ENCODE measurements around the gene REV3L.
A peak's percentile ranks its signal among the peaks of the same experiment; 100 is the strongest.
"Not testable (repeated sequence)": the region's sequence is repeated elsewhere in the genome, so short reads cannot be mapped to it uniquely, and the experiment has no call there.

REV3L gene, protein sequence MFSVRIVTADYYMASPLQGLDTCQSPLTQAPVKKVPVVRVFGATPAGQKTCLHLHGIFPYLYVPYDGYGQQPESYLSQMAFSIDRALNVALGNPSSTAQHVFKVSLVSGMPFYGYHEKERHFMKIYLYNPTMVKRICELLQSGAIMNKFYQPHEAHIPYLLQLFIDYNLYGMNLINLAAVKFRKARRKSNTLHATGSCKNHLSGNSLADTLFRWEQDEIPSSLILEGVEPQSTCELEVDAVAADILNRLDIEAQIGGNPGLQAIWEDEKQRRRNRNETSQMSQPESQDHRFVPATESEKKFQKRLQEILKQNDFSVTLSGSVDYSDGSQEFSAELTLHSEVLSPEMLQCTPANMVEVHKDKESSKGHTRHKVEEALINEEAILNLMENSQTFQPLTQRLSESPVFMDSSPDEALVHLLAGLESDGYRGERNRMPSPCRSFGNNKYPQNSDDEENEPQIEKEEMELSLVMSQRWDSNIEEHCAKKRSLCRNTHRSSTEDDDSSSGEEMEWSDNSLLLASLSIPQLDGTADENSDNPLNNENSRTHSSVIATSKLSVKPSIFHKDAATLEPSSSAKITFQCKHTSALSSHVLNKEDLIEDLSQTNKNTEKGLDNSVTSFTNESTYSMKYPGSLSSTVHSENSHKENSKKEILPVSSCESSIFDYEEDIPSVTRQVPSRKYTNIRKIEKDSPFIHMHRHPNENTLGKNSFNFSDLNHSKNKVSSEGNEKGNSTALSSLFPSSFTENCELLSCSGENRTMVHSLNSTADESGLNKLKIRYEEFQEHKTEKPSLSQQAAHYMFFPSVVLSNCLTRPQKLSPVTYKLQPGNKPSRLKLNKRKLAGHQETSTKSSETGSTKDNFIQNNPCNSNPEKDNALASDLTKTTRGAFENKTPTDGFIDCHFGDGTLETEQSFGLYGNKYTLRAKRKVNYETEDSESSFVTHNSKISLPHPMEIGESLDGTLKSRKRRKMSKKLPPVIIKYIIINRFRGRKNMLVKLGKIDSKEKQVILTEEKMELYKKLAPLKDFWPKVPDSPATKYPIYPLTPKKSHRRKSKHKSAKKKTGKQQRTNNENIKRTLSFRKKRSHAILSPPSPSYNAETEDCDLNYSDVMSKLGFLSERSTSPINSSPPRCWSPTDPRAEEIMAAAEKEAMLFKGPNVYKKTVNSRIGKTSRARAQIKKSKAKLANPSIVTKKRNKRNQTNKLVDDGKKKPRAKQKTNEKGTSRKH (N-terminal part only)

DNA sequence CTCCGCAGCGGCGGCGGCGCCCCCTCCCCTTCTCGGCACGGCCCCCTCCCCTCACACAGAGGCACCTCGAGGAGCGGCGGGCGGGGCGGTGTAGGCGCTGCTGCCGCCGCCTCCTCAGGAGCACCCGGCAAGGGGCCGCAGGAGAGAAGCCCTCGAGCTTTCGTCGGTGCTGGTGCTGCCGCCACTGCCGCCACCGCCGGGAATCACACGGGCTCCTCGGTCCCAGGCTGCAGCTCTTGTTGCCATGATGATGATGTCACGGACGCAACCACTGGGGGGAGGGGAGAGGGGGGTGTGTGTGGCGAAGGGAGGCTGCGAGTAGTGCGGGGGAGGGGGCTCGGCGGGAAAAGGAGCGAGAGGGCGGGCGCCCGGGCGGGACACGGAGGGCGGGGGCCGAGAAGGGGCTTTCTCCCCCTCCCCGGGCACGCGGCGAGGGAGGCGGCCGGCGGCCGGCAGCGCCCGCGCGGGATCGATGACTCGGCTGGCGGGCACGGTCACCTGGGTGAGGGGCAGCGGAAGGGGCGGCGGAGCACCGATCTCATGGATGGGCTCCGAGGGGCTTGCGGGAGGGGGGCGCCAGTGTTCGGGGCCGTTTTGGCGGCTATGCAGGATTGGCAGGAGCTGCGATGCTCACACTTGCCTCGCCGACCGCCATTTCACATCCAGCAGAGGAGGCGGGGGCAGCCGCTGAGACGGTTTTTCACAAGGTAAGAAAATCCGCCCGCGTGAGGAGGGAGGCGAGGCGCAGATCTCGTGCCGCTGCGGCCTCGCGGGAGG is at the start of gene REV3L:
REV3L (minus strand) TSS at position 260 of the 777 bp plus-strand sequence. CDS start 330 bp downstream, outside the sequence.
- DNase-seq (ENCODE audit: low read depth in 2 of 2): peak; percentile 66 to 79

DNA sequence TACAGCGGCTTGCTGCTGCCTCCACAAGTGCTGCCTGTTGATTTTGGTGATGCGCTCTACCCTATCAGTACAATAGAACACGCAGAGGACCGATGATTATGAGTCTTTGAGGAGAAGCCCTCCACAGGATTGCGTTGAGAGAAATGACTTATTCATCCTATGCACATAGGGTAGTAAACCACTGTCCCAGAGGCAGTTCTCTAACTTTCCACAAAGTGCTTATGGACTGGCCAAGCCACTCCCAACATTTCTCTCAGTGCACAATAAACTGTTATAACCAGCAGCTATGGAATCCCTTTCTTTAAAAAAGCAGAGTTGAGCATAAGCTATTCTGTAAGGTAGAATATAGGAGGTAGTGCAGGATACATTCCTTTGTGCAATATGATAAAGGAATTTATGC is 48.2 kb upstream of the REV3L start:
- no peak for DNase-seq (ENCODE audit: low read depth in 2 of 2)

DNA sequence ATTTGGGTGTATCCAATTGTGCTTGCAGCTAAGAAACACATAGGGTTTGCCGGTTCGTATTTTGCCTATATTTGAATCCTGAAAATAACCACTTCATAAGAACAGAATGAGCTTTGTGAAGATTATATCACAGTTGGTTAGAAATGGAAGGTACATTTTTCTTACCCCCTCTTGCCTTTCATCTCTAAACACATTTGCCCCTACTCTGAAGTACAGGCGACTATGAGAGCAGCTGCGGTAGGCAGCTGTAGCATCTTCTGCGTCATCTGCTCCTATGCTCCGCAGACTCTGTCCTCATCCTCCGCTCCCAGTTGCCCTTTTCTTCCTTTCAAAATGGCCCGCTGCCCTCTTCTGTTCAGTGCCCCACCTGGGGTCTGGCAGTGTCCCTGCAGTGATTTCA is 47.6 kb upstream of the REV3L start:
- no peak for DNase-seq (ENCODE audit: low read depth in 2 of 2)

DNA sequence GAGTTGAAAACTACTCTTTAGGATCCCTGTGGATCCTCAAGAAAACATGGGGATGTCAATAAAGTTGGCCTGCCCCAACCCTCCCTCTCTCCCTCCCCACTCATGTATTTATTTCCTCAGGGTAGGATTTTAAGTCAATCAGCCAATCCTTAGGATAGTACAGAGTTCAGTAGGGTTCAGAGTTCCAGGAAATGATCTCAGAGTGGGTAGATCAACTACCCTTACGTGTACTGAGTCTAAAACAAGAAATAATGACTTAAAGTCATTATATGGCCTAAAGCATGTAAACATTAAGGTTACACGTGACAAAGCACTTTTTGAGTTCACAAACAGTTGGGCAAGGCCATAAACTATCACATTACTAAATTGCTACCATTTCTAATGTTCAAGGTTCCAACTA is 47.2 kb upstream of the REV3L start:
- DNase-seq (ENCODE audit: low read depth in 2 of 2): no peak

DNA sequence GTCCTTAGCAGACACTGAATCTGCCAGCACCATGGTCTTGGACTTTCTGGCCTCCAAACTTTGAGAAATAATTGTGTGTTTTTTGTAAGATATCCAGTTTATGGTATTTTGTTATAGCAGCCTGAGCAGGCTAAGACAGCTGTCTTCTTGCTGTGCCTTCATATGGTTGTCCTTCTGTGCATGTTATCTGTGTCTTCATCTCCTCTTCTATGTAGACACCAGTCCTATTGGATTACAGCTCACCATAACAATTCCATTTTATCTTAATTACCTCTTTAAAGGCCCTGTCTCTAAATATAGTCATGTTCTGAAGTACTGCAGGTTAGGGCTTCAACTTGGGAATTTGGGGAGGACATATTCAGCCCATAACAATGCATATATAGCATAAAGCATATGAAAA is 44.3 kb upstream of the REV3L start:
- DNase-seq (ENCODE audit: low read depth in 2 of 2): no peak

DNA sequence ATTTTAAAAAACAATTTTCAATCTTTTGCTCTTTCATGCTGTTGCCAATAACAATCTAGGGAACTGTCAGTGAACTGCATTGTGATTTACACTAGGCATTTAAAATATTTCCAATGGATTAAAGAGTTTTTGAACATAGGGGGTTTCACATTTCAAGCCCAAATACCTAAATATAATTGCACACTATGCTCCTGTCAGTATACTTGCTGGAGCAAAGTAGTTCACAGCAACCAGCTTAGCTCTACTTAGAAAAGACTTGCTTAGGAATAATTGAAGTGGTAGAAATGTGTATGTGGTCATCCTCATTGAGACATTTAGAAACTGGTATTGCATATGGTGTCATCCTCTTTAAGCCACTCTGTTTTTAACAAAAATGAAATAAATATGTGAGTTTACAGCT is 41.7 kb upstream of the REV3L start:
- DNase-seq (ENCODE audit: low read depth in 2 of 2): no peak

DNA sequence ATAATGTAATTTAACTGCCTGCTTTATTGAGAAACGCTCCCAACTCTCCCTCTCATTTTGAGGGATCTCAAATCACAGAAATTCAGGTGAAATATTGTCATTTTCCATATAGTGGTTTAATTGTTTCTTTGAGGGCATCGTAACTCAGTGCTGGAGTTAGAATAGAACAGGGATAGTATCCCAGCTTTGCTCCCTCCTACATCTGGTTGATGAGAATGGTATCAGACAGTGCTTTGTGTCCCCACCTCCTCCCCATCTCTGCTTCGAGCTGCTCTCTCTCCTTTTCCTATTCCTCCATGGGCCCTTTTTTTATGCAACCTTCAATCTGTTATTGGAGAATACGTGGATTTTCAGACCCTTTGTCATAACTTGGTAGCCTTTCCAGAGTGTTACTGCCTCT is 41.2 kb upstream of the REV3L start:
- no peak for DNase-seq (ENCODE audit: low read depth in 2 of 2)

DNA sequence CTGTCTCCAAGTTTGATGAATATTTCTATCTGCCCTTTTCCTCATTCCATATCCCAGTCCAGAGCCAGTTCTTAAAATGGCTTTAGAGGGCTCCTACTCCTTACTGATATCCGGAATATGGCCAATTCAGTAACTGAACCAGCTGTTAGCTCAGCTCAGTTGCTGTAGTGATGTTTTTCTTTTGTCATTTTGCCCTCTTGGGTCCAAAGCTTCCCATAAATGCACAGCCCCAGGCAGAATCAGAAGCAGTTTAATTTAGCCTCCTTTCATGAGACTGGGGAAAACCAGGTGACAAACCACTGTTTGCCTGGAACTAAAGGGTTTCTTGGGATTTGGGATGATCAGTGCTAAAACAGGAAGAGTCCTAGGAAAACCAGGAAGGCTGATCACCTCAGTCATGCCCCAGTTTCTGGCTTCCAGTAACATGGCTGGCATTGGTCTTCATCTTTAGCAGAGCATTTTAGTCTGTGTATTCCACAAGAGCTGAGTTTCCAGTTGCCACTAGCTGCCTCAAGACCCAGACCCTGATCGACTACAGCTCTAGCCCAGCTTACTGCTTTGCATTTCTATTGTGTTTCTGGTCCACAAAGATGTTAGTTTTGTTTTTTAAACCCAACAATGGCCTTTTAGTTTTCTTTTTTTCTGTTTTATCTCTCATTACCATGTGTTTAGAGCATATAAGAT is 40.6 kb upstream of the REV3L start:
- no peak for DNase-seq (ENCODE audit: low read depth in 2 of 2)

DNA sequence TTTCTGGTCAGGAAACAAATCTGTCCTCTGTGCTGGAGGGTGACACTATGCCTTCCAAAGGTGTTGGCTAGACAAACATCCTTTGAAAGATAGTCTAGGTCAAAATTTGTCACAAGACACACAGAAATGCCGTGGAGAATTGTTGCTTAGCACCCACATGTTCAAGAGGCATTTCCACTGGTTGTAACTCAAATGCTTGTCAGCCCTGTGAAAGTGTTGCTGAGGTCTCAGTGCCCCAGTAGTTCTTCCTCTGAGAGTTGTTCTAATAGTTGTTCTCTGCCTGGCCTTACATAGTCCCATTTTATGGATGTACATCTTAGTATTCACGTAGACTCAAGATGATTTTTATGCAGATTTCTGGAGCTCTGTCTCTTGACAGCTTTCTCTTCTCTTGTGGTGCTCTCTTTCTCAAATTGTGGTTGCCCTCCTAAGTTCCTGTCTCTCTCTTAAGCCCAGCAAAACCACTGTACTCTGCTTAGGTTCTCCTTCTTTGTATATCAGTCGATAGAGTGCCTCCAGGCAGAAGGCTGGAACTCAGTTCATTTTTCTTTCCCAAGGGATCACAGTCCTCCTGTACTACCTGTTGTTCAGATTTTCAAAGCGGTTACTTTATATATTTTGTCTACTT is 39.5 kb upstream of the REV3L start:
- no peak for DNase-seq (ENCODE audit: low read depth in 2 of 2)

DNA sequence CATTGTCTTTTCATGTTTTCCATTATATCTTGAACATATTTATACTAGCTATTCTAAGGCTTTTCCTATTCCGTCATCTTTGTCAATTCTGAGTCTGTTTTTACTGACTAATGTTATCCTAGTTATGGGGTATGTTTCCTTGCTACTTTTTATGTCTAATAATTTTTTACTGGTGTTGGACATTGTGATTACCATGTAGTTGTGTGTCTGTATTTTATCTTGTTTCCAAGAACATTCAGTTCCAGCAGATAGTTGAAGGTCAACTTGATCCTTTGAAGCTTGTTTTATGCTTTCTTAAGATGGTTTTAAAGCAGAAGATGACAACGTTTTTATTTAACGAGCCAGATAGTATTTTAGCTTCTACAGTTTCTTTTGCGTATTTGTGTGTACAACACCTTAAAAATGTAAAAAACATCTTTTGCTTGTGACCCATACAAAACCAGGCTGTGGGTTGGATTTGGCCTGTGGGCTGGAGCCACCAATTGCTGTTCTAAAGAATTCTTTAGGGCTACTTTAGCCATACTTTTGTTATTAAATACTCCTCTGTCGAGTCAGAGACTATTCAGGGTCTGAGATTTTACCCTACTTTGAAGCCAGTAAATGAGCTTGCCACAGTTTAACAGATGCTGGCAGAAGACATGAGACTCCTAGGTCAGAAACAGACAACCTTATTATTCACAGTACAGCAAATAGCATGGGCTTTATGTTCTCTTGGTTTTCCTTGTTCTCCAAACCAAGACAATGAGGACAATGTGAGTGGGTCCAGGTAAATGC is 38.7 kb upstream of the REV3L start:
- DNase-seq (ENCODE audit: low read depth in 2 of 2): no peak

DNA sequence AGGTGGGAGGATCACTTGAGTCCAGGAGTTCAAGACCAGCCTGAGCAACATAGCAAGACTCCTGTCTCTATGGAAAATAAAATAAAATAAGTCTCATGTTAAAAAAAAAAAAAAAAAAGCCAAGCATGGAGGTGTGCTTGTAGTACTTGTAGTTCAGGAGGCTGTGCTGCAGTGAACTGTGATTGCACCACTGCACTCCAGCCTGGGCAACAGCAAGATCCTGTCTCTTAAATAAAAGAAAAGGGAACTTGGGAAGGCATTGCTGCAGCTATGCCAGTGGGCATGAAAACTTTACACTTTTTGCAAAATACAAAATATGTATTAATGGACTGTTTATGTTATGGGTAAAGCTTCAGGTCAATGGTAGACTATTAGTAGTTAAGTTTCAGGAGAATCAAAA is 37.5 kb upstream of the REV3L start:
- DNase-seq (ENCODE audit: low read depth in 2 of 2): no peak

DNA sequence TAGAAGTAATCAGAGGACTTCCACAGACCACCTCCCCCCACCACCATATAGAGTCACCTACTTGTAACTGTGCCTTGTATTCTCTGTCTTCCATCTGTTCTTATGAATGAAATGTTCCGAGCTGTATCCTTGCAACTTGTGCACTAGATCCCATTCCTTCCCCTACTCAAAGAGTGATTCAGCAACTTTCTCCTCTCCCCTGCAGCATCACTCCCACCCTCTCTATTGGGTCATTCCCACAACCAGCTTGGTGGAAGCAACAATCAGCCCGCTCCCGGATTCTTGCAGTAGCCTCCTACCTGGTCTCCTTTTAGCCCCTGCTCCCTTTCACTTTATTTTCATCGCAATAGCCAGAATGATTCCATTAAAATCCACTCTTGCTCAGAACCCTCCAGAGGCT is 34.9 kb upstream of the REV3L start:
- DNase-seq (ENCODE audit: low read depth in 2 of 2): no peak

DNA sequence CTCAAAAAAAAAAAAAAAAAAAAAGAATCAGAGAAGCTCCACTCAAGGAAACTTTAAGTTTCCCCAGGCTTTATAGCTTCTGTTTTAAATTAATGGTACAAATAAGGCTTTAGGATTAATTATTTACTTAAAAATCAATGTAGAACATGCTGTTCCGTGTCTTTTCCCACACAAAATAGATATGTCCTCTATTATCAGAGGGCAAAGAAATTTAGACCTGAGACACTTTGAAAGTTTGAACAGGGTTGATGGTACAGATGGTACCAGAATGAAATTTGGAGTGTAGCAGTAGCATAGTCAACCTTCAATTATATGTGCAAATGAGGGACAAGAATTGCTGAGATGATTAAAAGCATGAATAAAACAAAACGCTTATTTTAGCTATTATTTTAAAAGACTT is 32.2 kb upstream of the REV3L start:
- DNase-seq (ENCODE audit: low read depth in 2 of 2): no peak

DNA sequence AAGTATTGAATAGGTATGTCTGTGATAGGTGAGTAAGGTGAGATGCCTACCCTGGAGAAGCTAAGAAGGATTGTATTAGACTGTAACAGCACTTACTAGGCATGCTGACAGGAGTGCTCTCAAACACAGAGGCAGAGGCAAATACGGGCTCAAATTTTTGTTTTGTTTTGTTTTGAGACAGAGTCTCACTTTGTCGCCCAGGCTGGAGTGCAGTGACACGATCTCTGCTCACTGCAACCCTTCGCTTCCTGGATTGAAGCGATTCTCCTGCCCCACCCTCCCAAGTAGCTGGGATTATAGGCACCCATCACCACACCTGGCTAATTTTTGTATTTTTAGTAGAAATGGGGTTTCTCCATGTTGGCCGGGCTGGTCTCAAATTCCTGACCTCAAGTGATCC is 31.5 kb upstream of the REV3L start:
- not testable (repeated sequence) for DNase-seq (ENCODE audit: low read depth in 2 of 2)

DNA sequence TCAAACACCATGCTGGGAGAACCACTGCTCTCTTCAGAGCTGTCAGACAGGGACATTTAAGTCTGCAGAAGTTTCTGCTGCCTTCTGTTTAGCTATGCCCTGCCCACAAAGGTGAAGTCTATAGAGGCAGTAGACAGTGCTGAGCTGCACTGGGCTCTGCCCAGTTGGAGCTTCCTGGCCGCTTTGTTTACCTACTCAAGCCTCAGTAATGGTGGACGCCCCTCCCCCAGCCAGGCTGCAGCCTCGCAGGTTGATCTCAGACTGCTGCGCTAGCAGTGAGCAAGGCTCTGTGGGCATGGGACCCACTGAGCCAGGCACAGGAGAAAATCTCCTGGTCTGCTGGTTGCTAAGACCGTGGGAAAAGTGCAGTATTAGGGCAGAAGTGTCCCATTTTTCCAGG is 24.2 kb upstream of the REV3L start:
- not testable (repeated sequence) for DNase-seq (ENCODE audit: low read depth in 2 of 2)

DNA sequence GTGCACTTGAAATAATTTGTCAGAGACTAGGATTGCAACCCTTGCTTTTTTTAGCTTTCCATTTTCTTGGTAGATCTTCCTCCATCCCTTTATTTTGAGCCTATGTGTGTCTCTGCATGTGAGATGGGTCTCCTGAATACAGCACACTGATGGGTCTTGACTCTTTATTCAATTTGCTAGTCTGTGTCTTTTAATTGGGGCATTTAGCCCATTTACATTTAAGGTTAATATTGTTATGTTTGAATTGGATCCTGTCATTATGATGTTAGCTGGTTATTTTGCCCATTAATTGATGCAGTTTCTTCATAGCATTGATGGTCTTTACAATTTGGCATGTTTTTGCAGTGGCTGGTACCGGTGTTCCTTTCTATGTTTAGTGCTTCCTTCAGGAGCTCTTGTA is 22.5 kb upstream of the REV3L start:
- DNase-seq (ENCODE audit: low read depth in 2 of 2): not testable (repeated sequence)

DNA sequence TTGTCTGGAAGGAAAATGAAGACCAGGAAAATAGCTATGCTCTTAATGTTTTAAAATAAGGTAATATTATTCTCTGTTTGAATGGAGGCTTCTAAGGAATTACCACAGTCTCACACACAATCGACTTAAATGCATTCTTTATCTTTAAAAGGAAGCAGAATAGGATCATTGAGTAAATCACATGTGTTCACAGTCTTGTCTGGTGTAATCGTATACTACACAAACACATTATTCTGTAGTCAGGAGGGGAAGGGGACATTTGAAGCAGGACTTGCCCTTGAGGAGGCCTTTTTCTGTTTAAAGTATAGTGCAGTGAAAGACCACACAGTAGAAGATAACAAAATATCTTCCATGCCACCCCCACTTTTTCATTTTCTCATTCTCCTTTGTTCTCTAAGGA is 20.6 kb upstream of the REV3L start:
- DNase-seq (ENCODE audit: low read depth in 2 of 2): no peak

DNA sequence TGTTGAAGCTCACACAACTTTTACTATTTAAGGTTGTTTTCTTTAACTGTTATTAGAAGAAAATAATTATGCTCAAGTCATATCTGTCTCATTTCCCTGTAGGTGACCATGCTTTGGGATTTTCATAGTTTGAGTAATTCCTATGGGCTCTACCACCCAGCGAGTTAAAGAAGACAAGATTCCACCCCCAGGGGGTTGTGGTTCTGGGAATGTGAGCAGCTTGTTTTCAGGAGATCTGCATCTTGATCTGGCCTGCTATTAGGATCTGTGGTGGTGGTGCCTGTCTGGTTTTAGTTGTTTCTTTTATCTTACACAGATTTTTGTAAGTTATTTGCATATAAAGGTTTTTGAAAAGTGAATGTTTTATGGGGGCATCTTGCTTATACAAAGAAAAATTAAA is 20.2 kb upstream of the REV3L start:
- no peak for DNase-seq (ENCODE audit: low read depth in 2 of 2)

DNA sequence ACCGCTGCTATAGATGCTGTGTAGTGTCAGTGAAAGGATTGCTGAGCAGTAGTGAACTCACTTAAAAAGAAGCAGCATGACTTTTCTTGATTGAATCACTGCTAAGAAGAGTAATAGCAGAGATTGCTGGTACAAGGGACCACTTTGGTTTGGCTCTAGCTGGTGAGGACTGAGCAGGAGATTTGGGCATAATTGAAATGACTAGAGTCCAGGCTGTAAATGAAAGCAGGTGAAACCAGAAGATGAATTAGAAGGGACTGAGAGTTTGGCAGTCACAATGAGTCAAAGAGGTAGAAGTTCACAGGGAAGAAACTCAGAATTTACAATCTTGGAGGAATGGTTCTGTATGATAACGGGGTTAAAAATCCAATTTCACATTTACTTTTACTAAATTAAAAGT is 19.1 kb upstream of the REV3L start:
- no peak for DNase-seq (ENCODE audit: low read depth in 2 of 2)

Measured in stimulated activated CD8-positive, alpha-beta memory T cell treated with anti-CD3 and anti-CD28 coated beads, Interleukin-2, amount 100 ng/mL, for 1 hour (primary cell).